ENCODE measurements around the gene GCSAM. TPM values are rescaled to one million over a fixed set of nuclear protein-coding genes. Genes with fewer than 3 reads are reported as not detected.

GCSAM gene
- total RNA-seq, 1 experiment from 2014 or later: not detected

GRCh38 chr3:112132554-112132953, 494 bp downstream of the GCSAM start:
- Histone ChIP-seq H3K79me2 (ENCODE audit: low read length) (no peaks in the 10 kb centered on the region), H3F3A (ENCODE audit: low read length, unreplicated experiment) (no peaks in the 10 kb centered on the region), H3K27ac (ENCODE audit: low read length) (no peak overlapping the region), H3K4me1 (ENCODE audit: insufficient read depth, low read length) (peaks cover 11% of the 10 kb centered on the region), H3K9me2 (replicated peaks; ENCODE audit: low read length) (no peaks in the 10 kb centered on the region), H4K20me1 (ENCODE audit: low read length) (no peaks in the 10 kb centered on the region), H2AFZ (ENCODE audit: low read length) (no peak overlapping the region), H3K4me2 (ENCODE audit: low read length) (no peak overlapping the region), H3K36me3 (ENCODE audit: low read depth, low read length) (no peaks in the 10 kb centered on the region), H3K4me3 (ENCODE audit: low read length) (no peak overlapping the region), H3K9me3 (ENCODE audit: low read length) (no peaks in the 10 kb centered on the region), H3K9ac (ENCODE audit: low read length) (no peak overlapping the region), H3K27me3 (ENCODE audit: low read length) (no peaks in the 10 kb centered on the region)
- DNase-seq: no peak
- intact Hi-C loops (cut with micrococcal nuclease): no loop called here
- no TSS peak for BruUV-seq (replicated peaks)
- POLR2A ChIA-PET (ENCODE audit: unreplicated experiment): no interaction called here
- ATAC-seq: no peak
- CTCF ChIA-PET: no interaction called here
- no peak for TF ChIP-seq EZH2phosphoT487 (IDR thresholded peaks at IDR 0.05; ENCODE audit: borderline replicate concordance, low read length)
- TF ChIP-seq CTCF (conservative IDR thresholded peaks at IDR 0.05; ENCODE audit: low read depth, low read length): no peak
- no peak for TF ChIP-seq EZH2 (IDR thresholded peaks at IDR 0.05; ENCODE audit: low read length, unreplicated experiment)

GRCh38 chr3:112132088-112132487, 960 bp downstream of the GCSAM start:
- intact Hi-C loops (cut with micrococcal nuclease): no loop called here
- no peak for DNase-seq

More at GRCh38 chr3:112132088-112132487, 960 bp downstream of the GCSAM start:
- TF ChIP-seq EZH2phosphoT487 (IDR thresholded peaks at IDR 0.05; ENCODE audit: borderline replicate concordance, low read length) (no peak), EZH2 (IDR thresholded peaks at IDR 0.05; ENCODE audit: low read length, unreplicated experiment) (no peak), CTCF (conservative IDR thresholded peaks at IDR 0.05; ENCODE audit: low read depth, low read length) (no peak)
- Histone ChIP-seq H2AFZ (ENCODE audit: low read length) (no peak overlapping the region), H3K79me2 (ENCODE audit: low read length) (no peaks in the 10 kb centered on the region), H3K4me1 (ENCODE audit: insufficient read depth, low read length) (peaks cover 11% of the 10 kb centered on the region), H3F3A (ENCODE audit: low read length, unreplicated experiment) (no peaks in the 10 kb centered on the region), H3K4me2 (ENCODE audit: low read length) (no peak overlapping the region), H3K27me3 (ENCODE audit: low read length) (no peaks in the 10 kb centered on the region), H3K9ac (ENCODE audit: low read length) (no peak overlapping the region), H3K9me3 (ENCODE audit: low read length) (no peaks in the 10 kb centered on the region), H3K36me3 (ENCODE audit: low read depth, low read length) (no peaks in the 10 kb centered on the region), H3K9me2 (replicated peaks; ENCODE audit: low read length) (no peaks in the 10 kb centered on the region), H4K20me1 (ENCODE audit: low read length) (no peaks in the 10 kb centered on the region), H3K4me3 (ENCODE audit: low read length) (no peak overlapping the region), H3K27ac (ENCODE audit: low read length) (no peak overlapping the region)
- no peak for ATAC-seq
- no TSS peak for BruUV-seq (replicated peaks)
- ChIA-PET CTCF (no interaction called here), POLR2A (ENCODE audit: unreplicated experiment) (no interaction called here)

Data from PC-3 (cell line).